AG09319 (cell line): ENCODE measurements around the gene ELAC1.

Experiments
- DNase-seq: peaks from one replicate; pipeline ENCODE4 v3.0.0-alpha.2; 2010; ENCODE audit warnings: low read depth; ENCODE audit errors: extremely low read depth
- TF ChIP-seq, protein P1 (sequence below): IDR thresholded peaks from 2 replicates; pipeline ENCODE4 v1.5.1; 2011; ENCODE audit warnings: low read depth, mild to moderate bottlenecking, inconsistent platforms, low read length, moderate library complexity

ELAC1 gene

DNA sequence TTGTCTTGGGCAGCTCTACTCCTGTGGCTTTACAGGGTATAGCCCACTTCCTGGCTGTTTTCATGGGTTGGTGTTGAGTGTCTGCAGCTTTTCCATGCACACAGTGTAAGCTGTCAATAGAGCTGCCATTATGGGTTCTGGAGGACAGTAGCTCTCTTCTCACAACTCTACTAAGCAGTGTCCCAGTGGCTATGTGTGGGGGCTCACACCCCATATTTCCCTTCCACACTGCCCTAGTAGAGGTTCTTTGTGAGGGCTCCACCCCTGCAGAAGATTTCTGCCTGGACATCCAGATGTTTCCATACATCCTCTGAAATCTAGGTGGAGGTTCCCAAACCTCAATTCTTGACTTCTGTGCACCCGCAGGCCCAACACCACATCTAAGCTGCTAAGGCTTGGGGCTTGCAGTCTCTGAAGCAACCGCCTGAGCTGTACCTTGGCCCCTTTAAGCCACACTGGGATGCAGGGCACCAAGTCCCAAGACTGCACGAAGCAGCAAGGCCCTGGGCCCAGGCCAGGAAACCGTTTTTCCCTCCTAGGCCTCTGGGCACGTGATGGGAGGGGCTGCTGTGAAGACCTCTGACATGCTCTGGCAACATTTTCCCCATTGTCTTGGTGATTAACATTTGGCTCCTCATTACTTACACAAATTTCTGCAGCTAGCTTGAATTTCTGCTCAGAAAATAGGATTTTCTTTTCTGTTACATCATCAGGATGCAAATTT is 9.4 kb downstream of the ELAC1 start:
- TF ChIP-seq, protein P1, sequence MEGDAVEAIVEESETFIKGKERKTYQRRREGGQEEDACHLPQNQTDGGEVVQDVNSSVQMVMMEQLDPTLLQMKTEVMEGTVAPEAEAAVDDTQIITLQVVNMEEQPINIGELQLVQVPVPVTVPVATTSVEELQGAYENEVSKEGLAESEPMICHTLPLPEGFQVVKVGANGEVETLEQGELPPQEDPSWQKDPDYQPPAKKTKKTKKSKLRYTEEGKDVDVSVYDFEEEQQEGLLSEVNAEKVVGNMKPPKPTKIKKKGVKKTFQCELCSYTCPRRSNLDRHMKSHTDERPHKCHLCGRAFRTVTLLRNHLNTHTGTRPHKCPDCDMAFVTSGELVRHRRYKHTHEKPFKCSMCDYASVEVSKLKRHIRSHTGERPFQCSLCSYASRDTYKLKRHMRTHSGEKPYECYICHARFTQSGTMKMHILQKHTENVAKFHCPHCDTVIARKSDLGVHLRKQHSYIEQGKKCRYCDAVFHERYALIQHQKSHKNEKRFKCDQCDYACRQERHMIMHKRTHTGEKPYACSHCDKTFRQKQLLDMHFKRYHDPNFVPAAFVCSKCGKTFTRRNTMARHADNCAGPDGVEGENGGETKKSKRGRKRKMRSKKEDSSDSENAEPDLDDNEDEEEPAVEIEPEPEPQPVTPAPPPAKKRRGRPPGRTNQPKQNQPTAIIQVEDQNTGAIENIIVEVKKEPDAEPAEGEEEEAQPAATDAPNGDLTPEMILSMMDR, result no peak
- no peak for DNase-seq

DNA sequence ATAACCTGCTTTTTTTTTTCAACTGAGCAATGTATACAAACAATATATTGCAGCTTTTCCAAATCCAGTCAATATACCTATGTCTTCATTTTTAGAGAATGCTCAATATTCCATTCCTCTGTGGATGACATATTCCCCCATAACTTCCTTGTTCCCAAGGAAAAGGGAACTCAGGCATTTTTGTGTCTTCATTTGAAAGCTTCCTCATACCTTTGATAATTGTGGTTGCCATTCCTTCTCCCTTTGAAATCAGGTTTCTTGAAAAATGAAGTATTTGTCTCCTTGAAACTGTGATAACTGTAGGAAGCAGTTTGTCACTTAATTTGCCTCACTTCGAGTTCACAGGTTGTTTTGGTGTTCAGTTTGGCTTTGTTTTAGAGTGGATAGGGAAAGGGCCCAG is 13.5 kb downstream of the ELAC1 start:
- TF ChIP-seq, protein P1, result no peak
- no peak for DNase-seq

GRCh38 chr18:50982086-50982801 is 14.4 kb downstream of the ELAC1 start:
- no peak for DNase-seq

DNA sequence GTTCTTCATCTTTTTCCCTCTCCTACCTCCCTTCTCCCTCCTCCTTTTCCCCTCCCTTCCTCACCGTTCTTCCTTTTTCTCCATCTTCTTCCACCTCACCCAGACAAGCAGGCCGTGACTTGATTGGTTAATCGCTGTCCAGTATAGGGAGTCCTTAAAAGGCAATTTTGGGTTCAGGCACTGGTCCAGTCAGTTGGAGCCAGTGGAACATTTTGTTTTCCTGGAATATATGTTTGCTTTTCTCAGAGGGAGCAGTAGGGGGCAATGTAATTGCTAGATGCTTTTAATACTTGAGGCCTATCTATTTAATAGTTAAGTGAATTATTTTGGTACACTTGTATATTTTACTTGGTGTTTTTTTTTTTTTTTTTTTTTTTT is 15.0 kb downstream of the ELAC1 start:
- DNase-seq, result no peak
- TF ChIP-seq, protein P1, result peak; percentile 8; the same call in 1 of the 2 replicates

More at GRCh38 chr18:50982086-50982801, 14.4 kb downstream of the ELAC1 start:
- TF ChIP-seq, protein P1, result no peak

DNA sequence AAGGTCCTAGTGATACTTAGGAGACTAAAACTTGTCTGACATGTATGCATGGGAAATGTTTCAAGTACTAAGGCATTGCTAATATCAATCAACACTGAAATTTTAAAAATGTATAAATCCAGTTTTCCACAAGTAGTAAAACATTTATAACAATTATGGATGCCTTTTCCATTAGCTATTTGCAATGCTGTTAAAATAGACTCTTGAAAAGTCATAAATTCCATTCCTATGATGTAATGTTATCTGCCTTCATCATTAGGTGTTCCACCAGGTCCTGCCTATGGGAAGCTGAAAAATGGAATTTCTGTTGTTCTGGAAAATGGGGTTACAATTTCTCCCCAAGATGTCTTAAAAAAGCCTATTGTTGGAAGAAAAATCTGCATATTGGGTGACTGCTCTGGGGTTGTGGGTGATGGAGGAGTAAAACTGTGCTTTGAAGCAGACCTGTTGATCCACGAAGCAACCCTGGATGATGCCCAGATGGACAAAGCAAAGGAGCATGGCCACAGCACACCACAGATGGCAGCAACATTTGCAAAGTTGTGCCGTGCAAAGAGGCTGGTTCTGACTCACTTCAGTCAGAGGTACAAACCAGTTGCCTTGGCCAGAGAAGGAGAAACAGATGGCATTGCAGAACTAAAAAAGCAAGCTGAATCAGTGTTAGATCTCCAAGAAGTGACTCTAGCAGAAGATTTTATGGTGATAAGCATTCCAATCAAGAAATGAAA is 18.7 kb downstream of the ELAC1 start:
- TF ChIP-seq, protein P1, result no peak
- DNase-seq, result peak; percentile 20

DNA sequence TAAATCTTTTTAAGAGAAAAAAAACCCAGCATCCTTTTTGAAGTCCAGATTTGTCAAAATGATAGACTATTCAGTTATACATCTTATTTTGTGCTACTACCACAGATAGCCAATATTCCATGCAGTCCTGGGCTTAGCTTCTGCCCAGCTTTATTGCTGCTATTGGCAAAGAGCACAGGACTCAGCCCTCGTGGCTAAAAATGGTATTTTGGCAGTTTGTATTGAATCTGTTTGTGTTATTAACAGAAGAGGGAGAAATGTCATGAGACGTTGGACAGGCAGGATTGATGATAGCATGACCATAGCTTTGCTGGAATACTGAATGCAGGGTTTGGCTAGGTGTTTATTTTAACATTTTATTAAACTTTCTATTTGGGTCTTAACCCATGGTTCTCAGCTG is 19.4 kb downstream of the ELAC1 start:
- TF ChIP-seq, protein P1, result no peak
- no peak for DNase-seq

GRCh38 chr18:50989711-50990110 is 21.9 kb downstream of the ELAC1 start:
- DNase-seq, result no peak

More at GRCh38 chr18:50989711-50990110, 21.9 kb downstream of the ELAC1 start:
- TF ChIP-seq, protein P1, result no peak
